Smooth muscle cell (in vitro differentiated cells): ENCODE results near the gene BACE2. TPM values are rescaled to one million over a fixed set of nuclear protein-coding genes. Genes with fewer than 3 reads are reported as not detected.

Experiments used
- DNase-seq: peaks from one replicate; lab custom pipeline; 2025; ENCODE audit not compliant: unreplicated experiment; lab: John Stamatoyannopoulos, UW
- H2AFZ ChIP-seq: fragments of 200-600 bp; sonication (generic); 2 replicates; pipeline ENCODE4 v1.6.0; 2016; ENCODE audit warnings: antibody characterized with exemption, low read depth, mild to moderate bottlenecking
- H3F3A ChIP-seq: fragments of 200-600 bp; sonication (generic); 2 replicates; pipeline ENCODE4 v1.6.0; 2017; ENCODE audit warnings: antibody characterized with exemption, low read depth
- H3K27ac ChIP-seq: fragments of 200-600 bp; sonication (generic); 2 replicates; pipeline ENCODE4 v1.5.1; 2016; ENCODE audit warnings: low read depth, mild to moderate bottlenecking
- H3K27me3 ChIP-seq: fragments of 200-600 bp; sonication (generic); 2 replicates; pipeline ENCODE4 v1.6.1; 2016; ENCODE audit warnings: low read depth, mild to moderate bottlenecking
- H3K36me3 ChIP-seq: fragments of 200-600 bp; sonication (generic); 2 replicates; pipeline ENCODE4 v1.5.1; 2016; ENCODE audit warnings: low read depth
- H3K4me1 ChIP-seq: fragments of 200-600 bp; sonication (generic); 2 replicates; pipeline ENCODE4 v1.5.1; 2016; ENCODE audit warnings: low read depth
- H3K4me2 ChIP-seq: fragments of 200-600 bp; sonication (generic); 2 replicates; pipeline ENCODE4 v1.6.0; 2016; ENCODE audit warnings: mild to moderate bottlenecking
- H3K4me3 ChIP-seq: fragments of 200-600 bp; sonication (generic); 2 replicates; pipeline ENCODE4 v1.5.1; 2016; ENCODE audit warnings: mild to moderate bottlenecking
- H3K79me2 ChIP-seq: fragments of 200-600 bp; sonication (generic); 2 replicates; pipeline ENCODE4 v1.6.0; 2016; ENCODE audit warnings: low read depth, mild to moderate bottlenecking
- H3K9ac ChIP-seq: fragments of 200-600 bp; sonication (generic); 2 replicates; pipeline ENCODE4 v1.6.0; 2016; ENCODE audit warnings: low read depth
- H3K9me3 ChIP-seq: fragments of 200-600 bp; sonication (generic); replicated peaks from 2 replicates; pipeline ENCODE4 v1.5.1; 2016; ENCODE audit warnings: low read depth
- H4K20me1 ChIP-seq: fragments of 200-600 bp; sonication (generic); 2 replicates; pipeline ENCODE4 v1.6.0; 2016; ENCODE audit warnings: low read depth
- WGBS: methylation state at CpG from one replicate; pipeline ENCODE4 v1.1.7; 2016; ENCODE audit warnings: low lambda C conversion rate; 5-methylcytosine and 5-hydroxymethylcytosine counted together
- polyA plus RNA-seq: library from polyadenylated mRNA; unstranded; fragments of >200 nt; fragmentation: Nextera tagmentation; extraction: Ambion mirVana; gene quantifications from 2 replicates; pipeline ENCODE4 v1.2.1, GENCODE V29; 2016
- total RNA-seq: library from RNA; depleted of rRNA; stranded (reverse); fragments of >200 nt; gene quantifications from 2 replicates; pipeline ENCODE4 v1.2.3, GENCODE V29; 2014
- TF ChIP-seq, protein P1 (sequence below): fragments of 200-600 bp; sonication (generic); IDR thresholded peaks from 2 replicates; pipeline ENCODE4 v1.5.1; 2017; ENCODE audit warnings: borderline replicate concordance, mild to moderate bottlenecking, antibody characterized with exemption; ENCODE audit not compliant: insufficient read depth, poor library complexity, severe bottlenecking

Gene BACE2
- total and polyA plus RNA-seq, 2 experiments from 2014 or later = 25.3 to 33.3 TPM

DNA sequence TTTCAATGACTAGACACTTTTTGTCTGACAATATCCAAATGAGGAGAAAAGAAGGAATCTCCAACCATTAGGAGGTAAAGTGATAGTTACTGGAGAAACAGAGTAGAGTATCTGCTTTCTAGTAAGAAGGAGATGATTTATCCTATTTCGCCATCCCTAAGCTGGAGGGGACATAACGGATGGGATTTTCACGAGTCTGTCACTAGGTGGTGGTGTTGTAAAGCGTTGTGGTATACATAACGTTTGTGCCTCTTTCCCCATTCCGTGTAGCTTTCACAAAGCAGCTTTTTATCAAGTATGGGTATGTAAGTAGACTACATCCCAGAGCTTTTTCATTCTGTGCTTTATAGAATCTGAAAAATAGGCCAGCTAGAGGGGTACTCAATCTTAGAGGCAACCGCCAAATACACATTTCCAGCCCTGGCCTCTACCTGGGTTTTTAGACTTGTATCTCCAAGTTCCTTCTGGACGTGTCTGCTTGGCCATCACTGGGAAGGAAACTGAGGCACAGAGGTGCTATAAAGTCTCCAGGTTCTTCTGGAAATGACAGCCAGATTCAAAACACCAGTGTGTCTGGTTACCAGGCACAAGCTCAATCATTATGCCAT, 115.4 kb downstream of the BACE2 start:
- Histone ChIP-seq H4K20me1 (no peaks in the 10 kb centered on the region), H3K9me3 (no peaks in the 10 kb centered on the region), H3K4me1 (no peaks in the 10 kb centered on the region), H3K4me2 (no peak overlapping the region), H3K27me3 (peaks cover 6% of the 10 kb centered on the region), H3K4me3 (no peak overlapping the region), H3K27ac (no peak overlapping the region), H3K9ac (no peak overlapping the region), H3K79me2 (no peaks in the 10 kb centered on the region), H3K36me3 (no peaks in the 10 kb centered on the region), H2AFZ (no peak overlapping the region), H3F3A (no peaks in the 10 kb centered on the region)
- 18% methylated on average over 8 of the region's 8 CpGs for WGBS
- DNase-seq = no peak
- TF ChIP-seq, protein P1, sequence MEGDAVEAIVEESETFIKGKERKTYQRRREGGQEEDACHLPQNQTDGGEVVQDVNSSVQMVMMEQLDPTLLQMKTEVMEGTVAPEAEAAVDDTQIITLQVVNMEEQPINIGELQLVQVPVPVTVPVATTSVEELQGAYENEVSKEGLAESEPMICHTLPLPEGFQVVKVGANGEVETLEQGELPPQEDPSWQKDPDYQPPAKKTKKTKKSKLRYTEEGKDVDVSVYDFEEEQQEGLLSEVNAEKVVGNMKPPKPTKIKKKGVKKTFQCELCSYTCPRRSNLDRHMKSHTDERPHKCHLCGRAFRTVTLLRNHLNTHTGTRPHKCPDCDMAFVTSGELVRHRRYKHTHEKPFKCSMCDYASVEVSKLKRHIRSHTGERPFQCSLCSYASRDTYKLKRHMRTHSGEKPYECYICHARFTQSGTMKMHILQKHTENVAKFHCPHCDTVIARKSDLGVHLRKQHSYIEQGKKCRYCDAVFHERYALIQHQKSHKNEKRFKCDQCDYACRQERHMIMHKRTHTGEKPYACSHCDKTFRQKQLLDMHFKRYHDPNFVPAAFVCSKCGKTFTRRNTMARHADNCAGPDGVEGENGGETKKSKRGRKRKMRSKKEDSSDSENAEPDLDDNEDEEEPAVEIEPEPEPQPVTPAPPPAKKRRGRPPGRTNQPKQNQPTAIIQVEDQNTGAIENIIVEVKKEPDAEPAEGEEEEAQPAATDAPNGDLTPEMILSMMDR = peak; percentile 72

DNA sequence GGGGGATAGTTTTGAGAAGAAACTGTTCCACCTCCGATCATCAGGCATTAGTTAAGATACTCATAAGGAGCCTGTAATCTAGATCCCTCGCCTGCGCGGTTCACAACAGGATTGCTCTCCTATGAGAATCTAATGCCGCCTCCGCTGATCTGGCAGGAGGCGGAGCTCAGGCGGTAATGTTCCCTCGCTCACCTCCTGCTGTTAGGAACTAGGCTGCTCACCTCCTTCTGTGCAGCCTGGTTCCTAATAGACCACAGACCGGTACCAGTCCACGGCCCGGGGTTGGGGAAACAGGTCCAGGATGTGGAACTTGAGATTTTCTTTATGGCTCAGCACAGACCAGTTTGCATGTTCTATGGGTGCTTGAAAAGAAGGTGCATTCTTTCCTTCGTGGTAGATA, 121.5 kb downstream of the BACE2 start:
- H2AFZ ChIP-seq = no peak overlapping the region
- no peak overlapping the region for H3K27ac ChIP-seq
- no peak overlapping the region for H3K4me2 ChIP-seq
- no peak overlapping the region for H3K4me3 ChIP-seq
- no peak overlapping the region for H3K9ac ChIP-seq
- H3K4me1 ChIP-seq = no peaks in the 10 kb centered on the region
- H4K20me1 ChIP-seq = no peaks in the 10 kb centered on the region
- DNase-seq = no peak
- no peaks in the 10 kb centered on the region for H3K36me3 ChIP-seq
- H3K27me3 ChIP-seq = no peaks in the 10 kb centered on the region
- TF ChIP-seq, protein P1 = no peak
- no peaks in the 10 kb centered on the region for H3K79me2 ChIP-seq
- WGBS = 55% methylated on average over 13 of the region's 13 CpGs
- H3F3A ChIP-seq = no peaks in the 10 kb centered on the region
- H3K9me3 ChIP-seq = no peaks in the 10 kb centered on the region

DNA sequence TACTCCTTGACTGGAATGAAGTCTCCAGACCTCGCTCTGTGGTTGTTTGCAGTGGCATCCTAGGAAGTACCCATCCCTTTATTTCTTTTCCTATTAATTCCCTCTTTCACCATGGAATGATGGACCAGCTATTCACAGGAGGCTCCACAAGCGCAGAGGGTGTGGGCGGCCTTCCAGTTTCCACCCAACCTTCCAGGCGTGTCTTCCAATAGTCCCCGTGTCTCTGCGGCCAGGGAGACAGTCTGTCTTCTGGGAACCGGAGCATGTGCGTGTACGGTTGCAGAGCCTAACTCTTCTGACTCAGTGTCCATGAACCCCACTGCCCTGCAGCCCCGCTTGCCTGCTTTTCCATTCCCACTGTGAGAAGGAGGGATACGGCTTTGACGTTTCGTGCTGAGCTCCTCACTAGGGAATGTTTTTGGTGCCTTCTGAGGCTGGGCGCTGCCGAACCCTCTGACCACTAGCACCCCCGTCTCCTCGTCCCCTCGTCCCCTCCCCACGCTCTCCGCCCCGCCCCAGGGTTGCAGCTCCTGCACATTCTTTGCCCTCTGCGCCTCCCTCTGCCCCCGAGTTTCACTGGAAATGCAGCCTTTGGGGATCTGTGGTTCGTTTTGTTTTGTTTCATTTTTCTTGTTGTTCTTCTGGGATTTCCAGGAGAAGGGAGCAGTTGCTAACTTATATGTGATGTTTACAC, 122.3 kb downstream of the BACE2 start:
- DNase-seq = no peak
- H3K27me3 ChIP-seq = no peaks in the 10 kb centered on the region
- 83% methylated on average over 24 of the region's 24 CpGs for WGBS
- H3K9me3 ChIP-seq = no peaks in the 10 kb centered on the region
- no peak overlapping the region for H3K4me2 ChIP-seq
- H3F3A ChIP-seq = no peaks in the 10 kb centered on the region
- no peaks in the 10 kb centered on the region for H3K36me3 ChIP-seq
- no peak overlapping the region for H3K27ac ChIP-seq
- no peak overlapping the region for H2AFZ ChIP-seq
- H4K20me1 ChIP-seq = no peaks in the 10 kb centered on the region
- H3K4me3 ChIP-seq = no peak overlapping the region
- H3K4me1 ChIP-seq = no peaks in the 10 kb centered on the region
- H3K79me2 ChIP-seq = no peaks in the 10 kb centered on the region
- no peak overlapping the region for H3K9ac ChIP-seq
- TF ChIP-seq, protein P1 = no peak
